SK-N-SH (cell line): ENCODE data around the gene FAM209A.

Experiments
- CHD2 ChIP-seq: fragments of 150-350 bp; IDR thresholded peaks from 2 replicates; pipeline ENCODE4 v1.6.1; 2018; ENCODE audit warnings: low read length; ENCODE audit not compliant: partially characterized antibody
- CTCF ChIP-seq: fragments of 200-600 bp; sonication (generic); IDR thresholded peaks from 2 replicates; pipeline ENCODE4 v1.6.1; 2017; ENCODE audit warnings: antibody characterized with exemption, mild to moderate bottlenecking, moderate library complexity
- EP300 ChIP-seq, 2 experiments: IDR thresholded peaks; 2 replicates each; pipeline versions ENCODE4 v1.4.0 to v1.6.1; 2012; ENCODE audit warnings: borderline replicate concordance in 1 of 2, low read depth in 1 of 2, low read length in 1 of 2
- IRF3 ChIP-seq: fragments of 150-350 bp; IDR thresholded peaks from 2 replicates; pipeline ENCODE4 v1.6.1; 2016; ENCODE audit warnings: mild to moderate bottlenecking, low read depth, low read length
- NRF1 ChIP-seq: IDR thresholded peaks from 2 replicates; pipeline ENCODE4 v1.6.1; 2012; ENCODE audit warnings: low read depth, mild to moderate bottlenecking, low read length
- POLR2AphosphoS5 ChIP-seq: IDR thresholded peaks from 2 replicates; pipeline ENCODE4 v1.6.1; 2012; ENCODE audit warnings: low read depth, low read length
- RAD21 ChIP-seq: IDR thresholded peaks from 2 replicates; pipeline ENCODE4 v1.6.1; 2012; ENCODE audit warnings: mild to moderate bottlenecking, low read length
- REST ChIP-seq: IDR thresholded peaks from 2 replicates; pipeline ENCODE4 v1.6.1; 2012; ENCODE audit warnings: mild to moderate bottlenecking, low read depth, low read length, moderate library complexity
- SMC3 ChIP-seq: IDR thresholded peaks from 2 replicates; pipeline ENCODE4 v1.6.1; 2012; ENCODE audit warnings: low read depth, low read length, improper control_type of control experiment
- TAF1 ChIP-seq: IDR thresholded peaks from 2 replicates; pipeline ENCODE4 v1.6.1; 2012; ENCODE audit warnings: low read depth, mild to moderate bottlenecking, low read length, moderate library complexity, borderline replicate concordance
- TCF12 ChIP-seq: IDR thresholded peaks from 2 replicates; pipeline ENCODE4 v1.4.0; 2012
- USF1 ChIP-seq: IDR thresholded peaks from 2 replicates; pipeline ENCODE4 v1.4.0; 2012; ENCODE audit warnings: low read depth, borderline replicate concordance

GRCh38 chr20:56519551-56519950, 5.0 kb upstream of the FAM209A start:
- TF ChIP-seq EP300 (IDR thresholded peaks at IDR 0.05; ENCODE audit: borderline replicate concordance in 1 of 2, low read depth in 1 of 2, low read length in 1 of 2), result no peak
- no peak for TF ChIP-seq TAF1
- TF ChIP-seq RAD21, result no peak
- no peak for TF ChIP-seq CTCF
- TF ChIP-seq USF1, result no peak
- TF ChIP-seq REST, result no peak
- TF ChIP-seq TCF12, result no peak
- TF ChIP-seq POLR2AphosphoS5, result no peak
- no peak for TF ChIP-seq CHD2
- TF ChIP-seq NRF1, result no peak
- no peak for TF ChIP-seq IRF3
- TF ChIP-seq SMC3, result no peak
